H1 (cell line): ENCODE results near the gene EPHA6. TPM values are rescaled to one million over a fixed set of nuclear protein-coding genes. Genes with fewer than 3 reads are reported as not detected.

Source experiments
- EP300 ChIP-seq, 2 experiments: IDR thresholded peaks; 1 replicate in 1 of 2; 2 replicates in 1 of 2; pipeline ENCODE4 v1.6.1; 2011 to 2012; ENCODE audit warnings: low read depth in 2 of 2, low read length in 2 of 2, mild to moderate bottlenecking in 2 of 2, borderline replicate concordance in 1 of 2, inconsistent platforms in 1 of 2, moderate library complexity in 1 of 2
- MAFK ChIP-seq: IDR thresholded peaks from 2 replicates; pipeline ENCODE4 v1.6.1; 2012; ENCODE audit warnings: low read depth, mild to moderate bottlenecking, improper control_type of control experiment, low read length
- polyA plus RNA-seq, 7 experiments: library from polyadenylated mRNA; depleted of rRNA in 3 of 7; stranded (reverse) in 5 of 7; unstranded in 2 of 7; fragments of >200 nt in 5 of 7; fragments of 200-250 nt in 2 of 7; gene quantifications; 1 replicate in 5 of 7; 2 replicates in 1 of 7; 4 replicates in 1 of 7; pipeline versions ENCODE4 v1.2.1 to v1.2.3, GENCODE V29; 2011 to 2013; ENCODE audit warnings: missing spikeins in 2 of 7, mixed read lengths in 2 of 7
- total RNA-seq: library from RNA; stranded (reverse); fragmentation: NEBNext Ultra II Directional; extraction: Animal tissue kit (Norgen Biotek cat#: 25700); gene quantifications from 2 replicates; pipeline ENCODE4 v1.2.1, GENCODE V29; 2021
- TF ChIP-seq, protein P1 (sequence below): fragments of 300-600 bp; sonication (generic); IDR thresholded peaks from 2 replicates; pipeline ENCODE4 v1.7.1; 2012; ENCODE audit warnings: low read length, moderate library complexity, mild to moderate bottlenecking, inconsistent platforms; ENCODE audit not compliant: insufficient replicate concordance
- TF ChIP-seq, protein P2 (sequence below): IDR thresholded peaks from 2 replicates; pipeline ENCODE4 v1.6.1; 2012; ENCODE audit warnings: inconsistent platforms

The EPHA6 gene
- total and polyA plus RNA-seq, 2 of the 8 experiments (the other 6 are each of a cell fraction or from before 2014, with no cell fraction given): 0.83 to 3.2 TPM

DNA sequence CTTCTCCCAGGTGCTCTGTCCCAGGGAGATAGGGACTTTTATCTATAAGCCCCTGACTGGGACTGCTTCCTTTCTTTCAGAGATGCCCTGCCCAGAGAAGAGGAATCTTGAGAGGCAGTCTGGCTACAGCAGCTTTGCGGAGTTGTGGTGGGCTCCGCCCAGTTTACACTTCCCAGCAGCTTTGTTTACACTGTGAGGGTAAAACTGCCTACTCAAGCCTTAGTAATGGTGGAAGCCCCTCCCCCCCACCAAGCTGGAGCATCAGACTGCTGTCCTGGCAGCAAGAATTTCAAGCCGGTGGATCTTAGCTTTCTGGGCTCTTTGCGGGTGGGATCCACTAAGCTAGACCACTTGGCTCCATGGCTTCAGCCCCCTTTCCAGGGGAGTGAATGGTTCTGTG, 696.4 kb downstream of the EPHA6 start (continued):
- TF ChIP-seq, protein P1, sequence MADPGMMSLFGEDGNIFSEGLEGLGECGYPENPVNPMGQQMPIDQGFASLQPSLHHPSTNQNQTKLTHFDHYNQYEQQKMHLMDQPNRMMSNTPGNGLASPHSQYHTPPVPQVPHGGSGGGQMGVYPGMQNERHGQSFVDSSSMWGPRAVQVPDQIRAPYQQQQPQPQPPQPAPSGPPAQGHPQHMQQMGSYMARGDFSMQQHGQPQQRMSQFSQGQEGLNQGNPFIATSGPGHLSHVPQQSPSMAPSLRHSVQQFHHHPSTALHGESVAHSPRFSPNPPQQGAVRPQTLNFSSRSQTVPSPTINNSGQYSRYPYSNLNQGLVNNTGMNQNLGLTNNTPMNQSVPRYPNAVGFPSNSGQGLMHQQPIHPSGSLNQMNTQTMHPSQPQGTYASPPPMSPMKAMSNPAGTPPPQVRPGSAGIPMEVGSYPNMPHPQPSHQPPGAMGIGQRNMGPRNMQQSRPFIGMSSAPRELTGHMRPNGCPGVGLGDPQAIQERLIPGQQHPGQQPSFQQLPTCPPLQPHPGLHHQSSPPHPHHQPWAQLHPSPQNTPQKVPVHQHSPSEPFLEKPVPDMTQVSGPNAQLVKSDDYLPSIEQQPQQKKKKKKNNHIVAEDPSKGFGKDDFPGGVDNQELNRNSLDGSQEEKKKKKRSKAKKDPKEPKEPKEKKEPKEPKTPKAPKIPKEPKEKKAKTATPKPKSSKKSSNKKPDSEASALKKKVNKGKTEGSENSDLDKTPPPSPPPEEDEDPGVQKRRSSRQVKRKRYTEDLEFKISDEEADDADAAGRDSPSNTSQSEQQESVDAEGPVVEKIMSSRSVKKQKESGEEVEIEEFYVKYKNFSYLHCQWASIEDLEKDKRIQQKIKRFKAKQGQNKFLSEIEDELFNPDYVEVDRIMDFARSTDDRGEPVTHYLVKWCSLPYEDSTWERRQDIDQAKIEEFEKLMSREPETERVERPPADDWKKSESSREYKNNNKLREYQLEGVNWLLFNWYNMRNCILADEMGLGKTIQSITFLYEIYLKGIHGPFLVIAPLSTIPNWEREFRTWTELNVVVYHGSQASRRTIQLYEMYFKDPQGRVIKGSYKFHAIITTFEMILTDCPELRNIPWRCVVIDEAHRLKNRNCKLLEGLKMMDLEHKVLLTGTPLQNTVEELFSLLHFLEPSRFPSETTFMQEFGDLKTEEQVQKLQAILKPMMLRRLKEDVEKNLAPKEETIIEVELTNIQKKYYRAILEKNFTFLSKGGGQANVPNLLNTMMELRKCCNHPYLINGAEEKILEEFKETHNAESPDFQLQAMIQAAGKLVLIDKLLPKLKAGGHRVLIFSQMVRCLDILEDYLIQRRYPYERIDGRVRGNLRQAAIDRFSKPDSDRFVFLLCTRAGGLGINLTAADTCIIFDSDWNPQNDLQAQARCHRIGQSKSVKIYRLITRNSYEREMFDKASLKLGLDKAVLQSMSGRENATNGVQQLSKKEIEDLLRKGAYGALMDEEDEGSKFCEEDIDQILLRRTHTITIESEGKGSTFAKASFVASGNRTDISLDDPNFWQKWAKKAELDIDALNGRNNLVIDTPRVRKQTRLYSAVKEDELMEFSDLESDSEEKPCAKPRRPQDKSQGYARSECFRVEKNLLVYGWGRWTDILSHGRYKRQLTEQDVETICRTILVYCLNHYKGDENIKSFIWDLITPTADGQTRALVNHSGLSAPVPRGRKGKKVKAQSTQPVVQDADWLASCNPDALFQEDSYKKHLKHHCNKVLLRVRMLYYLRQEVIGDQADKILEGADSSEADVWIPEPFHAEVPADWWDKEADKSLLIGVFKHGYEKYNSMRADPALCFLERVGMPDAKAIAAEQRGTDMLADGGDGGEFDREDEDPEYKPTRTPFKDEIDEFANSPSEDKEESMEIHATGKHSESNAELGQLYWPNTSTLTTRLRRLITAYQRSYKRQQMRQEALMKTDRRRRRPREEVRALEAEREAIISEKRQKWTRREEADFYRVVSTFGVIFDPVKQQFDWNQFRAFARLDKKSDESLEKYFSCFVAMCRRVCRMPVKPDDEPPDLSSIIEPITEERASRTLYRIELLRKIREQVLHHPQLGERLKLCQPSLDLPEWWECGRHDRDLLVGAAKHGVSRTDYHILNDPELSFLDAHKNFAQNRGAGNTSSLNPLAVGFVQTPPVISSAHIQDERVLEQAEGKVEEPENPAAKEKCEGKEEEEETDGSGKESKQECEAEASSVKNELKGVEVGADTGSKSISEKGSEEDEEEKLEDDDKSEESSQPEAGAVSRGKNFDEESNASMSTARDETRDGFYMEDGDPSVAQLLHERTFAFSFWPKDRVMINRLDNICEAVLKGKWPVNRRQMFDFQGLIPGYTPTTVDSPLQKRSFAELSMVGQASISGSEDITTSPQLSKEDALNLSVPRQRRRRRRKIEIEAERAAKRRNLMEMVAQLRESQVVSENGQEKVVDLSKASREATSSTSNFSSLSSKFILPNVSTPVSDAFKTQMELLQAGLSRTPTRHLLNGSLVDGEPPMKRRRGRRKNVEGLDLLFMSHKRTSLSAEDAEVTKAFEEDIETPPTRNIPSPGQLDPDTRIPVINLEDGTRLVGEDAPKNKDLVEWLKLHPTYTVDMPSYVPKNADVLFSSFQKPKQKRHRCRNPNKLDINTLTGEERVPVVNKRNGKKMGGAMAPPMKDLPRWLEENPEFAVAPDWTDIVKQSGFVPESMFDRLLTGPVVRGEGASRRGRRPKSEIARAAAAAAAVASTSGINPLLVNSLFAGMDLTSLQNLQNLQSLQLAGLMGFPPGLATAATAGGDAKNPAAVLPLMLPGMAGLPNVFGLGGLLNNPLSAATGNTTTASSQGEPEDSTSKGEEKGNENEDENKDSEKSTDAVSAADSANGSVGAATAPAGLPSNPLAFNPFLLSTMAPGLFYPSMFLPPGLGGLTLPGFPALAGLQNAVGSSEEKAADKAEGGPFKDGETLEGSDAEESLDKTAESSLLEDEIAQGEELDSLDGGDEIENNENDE: no peak
- peak; percentile 26; the same call in 1 of the 2 replicates for TF ChIP-seq MAFK
- no peak for TF ChIP-seq EP300 (IDR thresholded peaks at IDR 0.05; ENCODE audit: borderline replicate concordance in 1 of 2, low read depth in 2 of 2, low read length in 2 of 2)
- TF ChIP-seq, protein P2, sequence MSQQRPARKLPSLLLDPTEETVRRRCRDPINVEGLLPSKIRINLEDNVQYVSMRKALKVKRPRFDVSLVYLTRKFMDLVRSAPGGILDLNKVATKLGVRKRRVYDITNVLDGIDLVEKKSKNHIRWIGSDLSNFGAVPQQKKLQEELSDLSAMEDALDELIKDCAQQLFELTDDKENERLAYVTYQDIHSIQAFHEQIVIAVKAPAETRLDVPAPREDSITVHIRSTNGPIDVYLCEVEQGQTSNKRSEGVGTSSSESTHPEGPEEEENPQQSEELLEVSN: no peak
